Midbrain (tissue), 1 donor: ENCODE results near the gene COL4A2.

Experiments used
- DNase-seq: peaks from one replicate; lab custom pipeline; 2025; lab: John Stamatoyannopoulos, UW

Gene COL4A2

DNA sequence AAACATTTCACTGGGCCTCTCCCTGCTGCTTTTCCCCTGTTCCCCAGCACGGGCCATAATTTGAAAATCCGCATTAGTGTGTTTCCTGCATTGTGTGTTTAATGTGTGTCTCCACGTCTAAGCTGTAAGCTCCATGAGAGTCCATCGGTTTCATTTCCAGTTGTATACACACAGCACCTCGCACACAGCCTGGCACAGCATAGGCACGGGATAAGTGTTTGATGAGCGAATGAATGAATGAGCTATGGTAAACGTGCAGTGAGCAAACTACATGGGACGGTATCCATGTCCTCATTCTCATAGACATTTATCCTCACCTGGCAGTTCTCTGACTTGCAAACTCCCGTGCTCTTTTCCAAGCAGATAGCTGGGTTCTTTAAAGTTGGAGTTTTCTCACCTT lies 148.4 kb downstream of the COL4A2 start:
- DNase-seq = no peak

DNA sequence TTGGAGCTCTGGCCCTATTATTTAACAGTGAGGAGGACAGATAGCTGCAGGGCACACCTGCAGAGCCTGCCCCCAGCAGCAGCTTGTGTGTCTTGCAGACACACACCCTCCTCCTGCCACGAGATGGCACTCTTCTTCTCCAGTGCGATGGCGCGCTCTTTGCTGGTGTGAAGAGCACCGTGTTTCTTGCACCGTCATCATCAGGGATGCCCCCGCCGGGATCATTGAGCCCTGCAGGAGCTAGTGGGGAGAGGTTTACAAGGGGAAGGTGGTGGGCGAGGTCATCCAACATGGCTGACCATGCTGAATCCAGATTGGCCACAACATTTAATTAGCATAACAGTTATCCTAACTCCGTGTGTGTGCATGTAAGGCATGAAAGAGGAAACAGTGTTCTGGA lies 148.9 kb downstream of the COL4A2 start:
- peak; percentile 75 for DNase-seq

- DNase-seq = no peak
These were observed 149.5 kb downstream of the COL4A2 start for GRCh38 chr13:110456550-110456949.

- no peak for DNase-seq
These were observed 150.3 kb downstream of the COL4A2 start for GRCh38 chr13:110457361-110457760.

- DNase-seq = no peak
These were observed 150.9 kb downstream of the COL4A2 start for GRCh38 chr13:110458017-110458416.

DNA sequence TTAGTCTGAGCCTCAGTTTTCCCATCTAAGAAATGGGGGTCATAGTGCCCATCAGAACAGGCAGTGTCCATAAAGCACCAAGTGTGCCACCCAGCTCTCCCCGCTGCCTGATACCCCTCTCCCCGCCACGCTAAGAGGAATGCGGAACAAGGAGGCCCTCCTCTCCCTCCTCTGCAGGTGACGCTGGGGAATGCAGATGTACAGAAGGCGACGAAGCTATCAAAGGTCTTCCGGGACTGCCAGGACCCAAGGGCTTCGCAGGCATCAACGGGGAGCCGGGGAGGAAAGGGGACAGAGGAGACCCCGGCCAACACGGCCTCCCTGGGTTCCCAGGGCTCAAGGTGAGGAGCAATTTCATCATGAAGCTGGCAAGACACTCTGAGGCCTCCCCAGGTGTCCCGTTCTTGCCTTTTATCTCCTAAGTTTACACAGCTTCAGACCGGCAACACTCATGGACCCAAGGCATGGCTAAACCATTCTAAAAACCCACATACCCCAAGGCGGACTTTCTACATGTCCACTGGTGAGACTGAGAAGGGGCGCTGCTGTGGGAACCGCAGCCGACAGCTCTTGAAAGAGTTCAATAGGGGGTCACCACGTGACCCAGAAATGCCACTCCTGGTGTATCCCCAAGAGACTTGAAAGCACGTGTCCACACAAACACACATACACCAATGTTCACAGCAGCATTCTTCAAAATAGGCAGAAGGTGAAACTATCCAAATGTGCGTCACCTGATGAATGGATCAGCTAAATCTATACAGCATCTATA lies 151.7 kb downstream of the COL4A2 start:
- DNase-seq = no peak

- DNase-seq = no peak
These were observed 155.0 kb downstream of the COL4A2 start for GRCh38 chr13:110462091-110462490.

GRCh38 chr13:110463156-110463555 lies 156.1 kb downstream of the COL4A2 start:
- DNase-seq = no peak

DNA sequence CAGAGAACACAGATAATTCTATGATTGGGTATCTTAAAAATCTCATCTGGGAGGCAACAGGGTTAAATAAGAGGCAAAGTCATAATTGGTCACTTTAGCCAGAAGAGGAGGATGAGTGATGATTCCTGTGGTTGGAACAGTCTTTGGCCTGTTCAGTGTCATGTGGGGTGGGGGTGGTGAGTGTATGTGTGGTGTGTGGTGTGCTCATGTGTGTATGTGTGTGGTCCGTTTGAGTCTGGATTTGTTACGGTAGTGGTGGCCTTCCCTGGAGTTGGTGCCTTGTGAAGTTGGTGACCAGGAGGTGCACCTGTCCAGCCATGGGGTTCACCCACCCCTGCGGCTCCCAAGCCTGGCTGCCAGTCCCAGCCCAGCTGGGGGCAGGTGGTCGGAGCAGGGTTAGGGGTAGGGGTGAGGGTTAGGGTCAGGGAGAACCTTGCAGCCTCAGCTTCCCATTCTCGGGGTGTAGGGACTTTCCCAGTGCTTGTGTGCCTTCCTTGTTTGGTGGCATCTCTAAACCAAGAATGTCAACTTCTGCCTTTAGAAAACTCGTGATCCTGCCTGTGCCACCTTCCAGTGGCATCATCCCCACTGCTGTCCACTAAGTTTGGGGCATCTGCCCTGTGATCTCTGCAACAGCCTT lies 156.9 kb downstream of the COL4A2 start:
- no peak for DNase-seq

GRCh38 chr13:110464556-110465333 lies 157.7 kb downstream of the COL4A2 start:
- DNase-seq = no peak

DNA sequence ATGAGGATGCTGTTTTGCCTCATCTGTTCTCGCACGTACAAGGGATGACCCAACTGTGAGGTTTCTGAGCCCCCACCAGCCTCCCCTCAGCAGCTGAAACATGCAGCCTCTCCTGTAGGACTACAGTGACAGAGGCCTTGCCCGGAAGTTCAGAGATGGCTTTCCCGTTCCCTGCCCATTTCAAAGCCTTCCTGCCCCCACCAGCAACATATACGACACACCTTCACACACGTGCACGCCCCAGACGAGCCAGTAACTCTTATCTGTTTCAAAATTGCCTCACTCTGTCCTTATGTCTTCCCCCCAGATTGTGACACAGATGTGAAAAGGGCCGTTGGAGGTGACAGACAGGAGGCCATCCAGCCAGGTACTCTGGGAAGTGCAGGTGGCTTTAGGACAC lies 158.6 kb downstream of the COL4A2 start:
- no peak for DNase-seq

DNA sequence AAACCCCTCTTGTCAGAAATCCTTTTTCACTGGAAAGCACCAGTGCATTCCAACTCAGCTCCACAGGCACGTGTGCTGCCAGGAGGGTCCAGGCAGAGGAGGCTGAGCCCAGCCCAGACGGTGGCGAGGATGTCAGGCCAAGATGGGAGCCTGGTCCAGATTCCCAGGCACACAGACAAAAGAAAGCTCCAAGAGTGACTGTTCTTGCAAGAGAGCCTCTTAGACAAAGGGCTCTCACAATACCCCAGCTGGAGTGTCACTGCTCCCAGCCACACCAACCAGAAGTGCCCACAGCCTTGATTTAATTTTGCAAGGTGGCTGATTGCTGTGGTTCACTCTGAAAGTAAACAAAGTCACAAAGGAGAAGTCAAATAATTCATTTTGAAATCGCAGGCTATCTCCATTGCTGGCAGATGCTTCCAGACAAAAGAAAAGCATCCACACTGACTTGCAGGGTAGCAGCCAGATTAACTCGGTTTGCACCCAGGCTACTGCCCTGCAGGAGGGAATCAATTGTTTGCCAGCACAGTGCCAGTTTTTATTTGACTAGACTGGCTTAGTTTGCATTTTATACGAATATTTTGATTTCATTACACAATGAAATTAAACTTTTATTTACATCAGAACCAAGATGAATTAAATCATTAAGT lies 159.3 kb downstream of the COL4A2 start:
- DNase-seq = no peak

GRCh38 chr13:110467516-110468110 lies 160.5 kb downstream of the COL4A2 start:
- no peak for DNase-seq

DNA sequence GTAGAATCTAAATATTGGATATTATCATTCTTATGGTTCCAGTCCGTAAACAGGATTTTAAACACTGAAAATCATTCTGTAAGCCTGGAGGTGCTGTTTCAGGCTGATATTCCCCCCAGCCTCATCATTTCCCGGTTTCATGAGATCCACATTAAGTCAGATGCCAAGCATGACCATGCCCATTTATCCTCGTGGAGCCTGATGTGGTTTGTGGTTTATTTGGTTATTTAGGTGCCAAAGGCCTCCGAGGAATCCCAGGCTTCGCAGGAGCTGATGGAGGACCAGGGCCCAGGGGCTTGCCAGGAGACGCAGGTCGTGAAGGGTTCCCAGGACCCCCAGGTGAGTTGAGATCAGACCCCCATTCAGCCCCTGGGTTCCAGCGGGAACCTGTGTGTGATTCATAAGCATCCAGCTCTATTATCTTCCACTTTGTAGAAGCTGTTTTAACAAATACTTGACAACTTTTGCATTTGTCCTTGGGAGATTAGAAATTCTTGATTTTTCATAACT lies 162.0 kb downstream of the COL4A2 start:
- DNase-seq = no peak

DNA sequence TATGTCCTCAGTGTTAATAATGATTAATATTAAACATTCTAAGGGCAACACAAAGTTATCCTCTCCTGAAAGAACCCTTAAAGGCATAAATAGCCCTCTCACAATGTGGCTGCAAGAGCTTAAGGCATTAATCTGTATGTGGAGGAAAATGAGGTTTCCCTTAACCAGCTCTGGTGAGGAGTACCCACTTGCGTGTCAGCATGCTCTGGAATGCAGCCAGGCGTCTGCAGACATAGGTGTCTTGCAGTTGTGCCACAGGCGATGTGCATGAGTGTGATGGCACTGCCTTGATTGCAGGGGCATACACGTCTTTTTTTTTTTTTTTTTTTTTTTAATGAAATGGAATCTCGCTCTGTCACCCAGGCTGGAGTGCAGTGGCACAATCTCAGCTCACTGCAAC lies 162.5 kb downstream of the COL4A2 start:
- no peak for DNase-seq

- DNase-seq = no peak
These were observed 163.4 kb downstream of the COL4A2 start for GRCh38 chr13:110470272-110471009.

DNA sequence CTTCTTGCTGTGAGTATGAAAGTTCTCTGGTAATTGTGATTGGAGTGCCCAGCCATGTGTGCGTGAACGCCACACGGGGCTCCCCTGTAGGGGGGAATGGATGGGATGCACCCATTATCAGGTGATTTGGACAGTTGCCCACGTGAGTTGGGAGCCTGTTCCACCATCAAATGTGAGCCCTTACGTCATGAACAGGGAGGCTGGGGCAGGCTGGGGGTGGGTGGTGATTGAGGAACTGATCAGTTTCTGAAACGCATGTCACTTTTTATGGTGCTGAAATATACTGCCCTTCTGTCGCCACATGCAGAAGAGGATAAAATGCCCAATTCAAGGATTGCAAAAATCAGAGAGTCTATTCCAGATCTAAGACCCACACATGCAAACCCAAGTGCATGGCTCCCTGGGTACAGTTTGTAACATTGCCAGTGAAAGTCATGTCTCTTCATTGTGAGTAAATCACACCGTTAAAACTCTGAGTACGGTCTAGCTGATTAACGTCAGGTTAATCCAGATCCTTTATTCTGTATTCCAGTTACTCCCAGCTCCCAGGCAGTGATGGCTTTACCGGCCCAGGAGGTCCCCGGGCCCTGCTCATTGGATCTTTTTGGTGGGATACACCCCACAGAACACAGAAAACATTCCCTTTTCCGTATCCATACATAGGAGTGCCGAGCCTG lies 164.2 kb downstream of the COL4A2 start:
- DNase-seq = no peak

- DNase-seq = no peak
These were observed 164.7 kb downstream of the COL4A2 start for GRCh38 chr13:110471833-110472162.

DNA sequence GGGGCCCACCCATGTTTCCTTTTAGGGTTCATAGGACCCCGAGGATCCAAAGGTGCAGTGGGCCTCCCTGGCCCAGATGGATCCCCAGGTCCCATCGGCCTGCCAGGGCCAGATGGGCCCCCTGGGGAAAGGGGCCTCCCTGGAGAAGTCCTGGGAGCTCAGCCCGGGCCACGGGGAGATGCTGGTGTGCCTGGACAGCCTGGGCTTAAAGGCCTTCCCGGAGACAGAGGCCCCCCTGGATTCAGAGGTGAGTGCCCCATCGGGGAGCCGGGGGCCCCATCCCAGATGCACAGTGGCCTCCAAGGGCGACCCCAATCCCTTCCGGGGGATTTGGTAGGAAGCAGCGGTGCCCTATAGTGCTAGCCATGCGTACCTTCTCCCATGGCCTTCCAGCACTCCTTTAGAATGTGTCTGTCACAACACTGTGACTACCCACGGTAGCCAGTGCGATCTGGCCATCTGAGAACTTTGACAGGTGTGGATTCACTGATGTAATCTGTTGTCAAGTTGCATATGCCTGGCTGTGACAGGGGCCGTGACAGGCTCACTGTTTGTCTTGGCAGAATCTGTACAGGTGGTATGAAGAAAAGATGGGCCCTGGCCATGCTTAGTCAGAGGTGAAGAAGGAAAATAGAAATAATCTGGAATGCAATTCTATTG lies 165.9 kb downstream of the COL4A2 start:
- no peak for DNase-seq

GRCh38 chr13:110474713-110475112 lies 167.6 kb downstream of the COL4A2 start:
- no peak for DNase-seq
